Stimulated activated memory B cell treated with anti-CD40 and anti-IgM and Interleukin-4, amounts not matched to agents 10 μg/mL and 1 μg/mL and 100 μg/mL, for 72 hours (primary cell): ENCODE measurements around the gene ATP6AP2.
A peak's percentile ranks its signal among the peaks of the same experiment; 100 is the strongest.

Source experiments
- ATAC-seq: fragments of 150-1000 bp; cut with Tn5 transposase; 2 replicates; pipeline ENCODE4 v1.10.0; 2021
- H3K27ac Mint-ChIP-seq: one replicate; pipeline ENCODE4 v1.8.0; 2022; ENCODE audit warnings: mild to moderate bottlenecking, mixed read lengths
- H3K27me3 Mint-ChIP-seq: one replicate; pipeline ENCODE4 v1.8.0; 2022; ENCODE audit warnings: mixed read lengths
- H3K36me3 Mint-ChIP-seq: one replicate; pipeline ENCODE4 v1.8.0; 2022; ENCODE audit warnings: mixed read lengths
- H3K4me1 Mint-ChIP-seq: one replicate; pipeline ENCODE4 v1.8.0; 2022; ENCODE audit warnings: mixed read lengths
- H3K4me3 Mint-ChIP-seq: one replicate; pipeline ENCODE4 v1.8.0; 2022; ENCODE audit warnings: mild to moderate bottlenecking, moderate library complexity, mixed read lengths
- H3K9me3 Mint-ChIP-seq: one replicate; pipeline ENCODE4 v1.8.0; 2022; ENCODE audit warnings: mixed read lengths

The ATP6AP2 gene

GRCh38 chrX:40647307-40648197 lies 66.8 kb downstream of the ATP6AP2 start, which contains the start of gene CXorf38:
CXorf38 (minus strand) TSS chrX:40647561; CDS start chrX:40647520, 41 bp downstream.
- Mint-ChIP-seq H3K36me3 (peaks cover 21% of the 10 kb centered on the region), H3K9me3 (no peaks in the 10 kb centered on the region), H3K4me1 (peaks cover 41% of the 10 kb centered on the region), H3K27ac (peak within 1 kb of the TSS; percentile 91), H3K27me3 (no peaks in the 10 kb centered on the region), H3K4me3 (peak within 1 kb of the TSS; percentile 93)
- peak; percentile 89 for ATAC-seq

- no peak for ATAC-seq
- Mint-ChIP-seq H3K4me1 (peaks cover 11% of the 10 kb centered on the region), H3K9me3 (no peaks in the 10 kb centered on the region), H3K27me3 (no peaks in the 10 kb centered on the region), H3K36me3 (peaks cover 25% of the 10 kb centered on the region), H3K27ac (no peak overlapping the region), H3K4me3 (no peak overlapping the region)
Measured at GRCh38 chrX:40651620-40652223, 71.0 kb downstream of the ATP6AP2 start.

GRCh38 chrX:40652664-40653063 lies 71.9 kb downstream of the ATP6AP2 start:
- no peaks in the 10 kb centered on the region for H3K27me3 Mint-ChIP-seq
- peaks cover 10% of the 10 kb centered on the region for H3K4me1 Mint-ChIP-seq
- H3K36me3 Mint-ChIP-seq, result peaks cover 25% of the 10 kb centered on the region
- H3K9me3 Mint-ChIP-seq, result no peaks in the 10 kb centered on the region
- peak; percentile 58 for ATAC-seq
- H3K27ac Mint-ChIP-seq, result no peak overlapping the region
- no peak overlapping the region for H3K4me3 Mint-ChIP-seq

- Mint-ChIP-seq H3K36me3 (peaks cover 25% of the 10 kb centered on the region), H3K27ac (no peak overlapping the region), H3K4me3 (no peak overlapping the region), H3K27me3 (no peaks in the 10 kb centered on the region), H3K4me1 (peaks cover 6% of the 10 kb centered on the region), H3K9me3 (no peaks in the 10 kb centered on the region)
- ATAC-seq, result no peak
Measured at GRCh38 chrX:40653535-40653934, 72.8 kb downstream of the ATP6AP2 start.
